ENCODE results near the gene PCDHA7.
"Not testable (repeated sequence)": the region's sequence is repeated elsewhere in the genome, so short reads cannot be mapped to it uniquely, and the experiment has no call there.

PCDHA7 gene

GRCh38 chr5:140868721-140869554, 34.9 kb downstream of the PCDHA7 start, which contains the start of gene PCDHA11:
PCDHA11 (plus strand) TSS chr5:140868957; CDS start chr5:140869104, 147 bp downstream.
- DNase-seq = no peak
- TF ChIP-seq POLR2A (IDR thresholded peaks at IDR 0.05; ENCODE audit: low read length) = no peak

GRCh38 chr5:140869555-140869886, 35.5 kb downstream of the PCDHA7 start:
- TF ChIP-seq GATA1 (IDR thresholded peaks at IDR 0.05; ENCODE audit: low read depth, low read length) (no peak), POLR2A (IDR thresholded peaks at IDR 0.05; ENCODE audit: low read length) (no peak)

DNA sequence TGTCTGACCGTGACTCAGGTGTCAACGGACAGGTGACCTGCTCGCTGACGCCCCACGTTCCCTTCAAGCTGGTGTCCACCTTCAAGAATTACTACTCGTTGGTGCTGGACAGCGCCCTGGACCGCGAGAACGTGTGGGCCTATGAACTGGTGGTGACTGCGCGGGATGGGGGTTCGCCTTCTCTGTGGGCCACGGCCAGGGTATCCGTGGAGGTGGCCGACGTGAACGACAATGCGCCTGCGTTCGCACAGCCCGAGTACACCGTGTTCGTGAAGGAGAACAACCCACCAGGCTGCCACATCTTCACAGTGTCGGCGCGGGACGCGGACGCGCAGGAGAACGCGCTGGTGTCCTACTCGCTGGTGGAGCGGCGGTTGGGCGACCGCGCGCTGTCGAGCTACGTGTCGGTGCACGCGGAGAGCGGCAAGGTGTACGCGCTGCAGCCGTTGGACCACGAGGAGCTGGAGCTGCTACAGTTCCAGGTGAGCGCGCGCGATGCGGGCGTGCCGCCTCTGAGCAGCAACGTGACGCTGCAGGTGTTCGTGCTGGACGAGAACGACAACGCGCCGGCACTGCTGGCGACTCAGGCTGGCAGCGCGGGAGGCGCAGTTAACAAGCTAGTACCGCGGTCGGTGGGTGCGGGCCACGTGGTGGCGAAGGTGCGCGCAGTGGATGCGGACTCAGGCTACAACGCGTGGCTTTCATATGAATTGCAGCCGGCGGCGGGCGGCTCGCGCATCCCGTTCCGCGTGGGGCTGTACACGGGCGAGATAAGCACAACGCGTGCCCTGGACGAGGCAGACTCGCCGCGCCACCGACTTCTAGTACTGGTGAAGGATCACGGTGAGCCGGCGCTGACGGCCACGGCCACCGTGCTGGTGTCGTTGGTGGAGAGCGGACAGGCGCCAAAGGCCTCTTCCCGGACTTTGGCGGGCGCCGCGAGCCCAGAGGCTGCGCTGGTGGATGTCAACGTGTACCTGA, 36.4 kb downstream of the PCDHA7 start:
- no peak for DNase-seq
- TF ChIP-seq POLR2A (IDR thresholded peaks at IDR 0.05; ENCODE audit: low read length) = no peak
- TF ChIP-seq GATA1 (IDR thresholded peaks at IDR 0.05; ENCODE audit: low read depth, low read length) = no peak

More at GRCh38 chr5:140869555-140869886, 35.5 kb downstream of the PCDHA7 start:
- no peak for DNase-seq

- TF ChIP-seq GATA1 (IDR thresholded peaks at IDR 0.05; ENCODE audit: low read depth, low read length) (no peak), POLR2A (IDR thresholded peaks at IDR 0.05; ENCODE audit: low read length) (no peak)
- no peak for DNase-seq
These were observed 41.3 kb downstream of the PCDHA7 start, which contains the start of gene PCDHA12 for GRCh38 chr5:140875085-140876065. PCDHA12 (plus strand) TSS chr5:140875308; CDS start chr5:140875473, 165 bp downstream.

DNA sequence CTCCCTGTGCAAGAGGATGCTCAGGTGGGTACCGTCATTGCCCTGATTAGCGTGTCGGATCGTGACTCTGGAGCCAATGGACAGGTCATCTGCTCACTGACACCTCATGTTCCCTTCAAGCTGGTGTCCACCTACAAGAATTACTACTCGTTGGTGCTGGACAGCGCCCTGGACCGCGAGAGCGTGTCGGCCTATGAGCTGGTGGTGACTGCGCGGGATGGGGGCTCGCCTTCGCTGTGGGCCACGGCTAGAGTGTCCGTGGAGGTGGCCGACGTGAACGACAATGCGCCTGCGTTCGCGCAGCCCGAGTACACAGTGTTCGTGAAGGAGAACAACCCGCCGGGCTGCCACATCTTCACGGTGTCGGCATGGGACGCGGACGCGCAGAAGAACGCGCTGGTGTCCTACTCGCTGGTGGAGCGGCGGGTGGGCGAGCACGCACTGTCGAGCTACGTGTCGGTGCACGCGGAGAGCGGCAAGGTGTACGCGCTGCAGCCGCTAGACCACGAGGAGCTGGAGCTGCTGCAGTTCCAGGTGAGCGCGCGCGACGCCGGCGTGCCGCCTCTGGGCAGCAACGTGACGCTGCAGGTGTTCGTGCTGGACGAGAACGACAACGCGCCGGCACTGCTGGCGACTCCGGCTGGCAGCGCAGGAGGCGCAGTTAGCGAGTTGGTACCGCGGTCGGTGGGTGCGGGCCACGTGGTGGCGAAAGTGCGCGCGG, 42.6 kb downstream of the PCDHA7 start:
- not testable (repeated sequence) for DNase-seq

- TF ChIP-seq GATA1 (IDR thresholded peaks at IDR 0.05; ENCODE audit: low read depth, low read length) (no peak), POLR2A (IDR thresholded peaks at IDR 0.05; ENCODE audit: low read length) (no peak)
- no peak for DNase-seq
These were observed 43.2 kb downstream of the PCDHA7 start for GRCh38 chr5:140877262-140877581.

DNA sequence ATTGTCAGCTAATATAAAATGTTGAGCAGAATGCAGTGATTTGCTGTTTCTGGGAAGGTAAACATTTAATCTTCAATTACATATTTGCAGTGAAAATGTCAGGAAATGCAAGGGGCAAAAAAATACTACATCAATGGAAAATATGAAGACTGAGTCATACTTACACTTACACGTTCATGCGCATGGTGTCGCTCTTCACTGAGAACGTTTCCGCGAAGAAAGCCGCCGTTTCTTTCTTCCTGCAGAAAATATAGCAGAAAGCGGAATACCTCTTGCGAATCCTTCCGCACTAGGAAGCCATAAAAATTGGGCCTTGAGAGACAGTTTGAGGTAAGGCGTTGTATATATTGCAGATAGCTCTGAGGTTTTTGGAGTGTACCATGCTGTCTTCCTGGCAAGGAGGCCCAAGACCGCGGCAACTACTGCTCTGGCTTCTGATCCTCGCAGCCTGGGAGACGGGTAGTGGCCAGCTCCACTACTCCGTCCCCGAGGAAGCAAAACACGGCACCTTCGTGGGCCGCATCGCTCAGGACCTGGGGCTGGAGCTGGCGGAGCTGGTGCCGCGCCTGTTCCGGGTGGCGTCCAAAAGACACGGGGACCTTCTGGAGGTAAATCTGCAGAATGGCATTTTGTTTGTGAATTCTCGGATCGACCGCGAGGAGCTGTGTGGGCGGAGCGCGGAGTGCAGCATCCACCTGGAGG, 48.0 kb downstream of the PCDHA7 start, which contains the start of gene PCDHA13:
PCDHA13 (plus strand) TSS at position 236 of the 702 bp plus-strand sequence; CDS start at position 381, 145 bp downstream.
- no peak for TF ChIP-seq GATA1 (IDR thresholded peaks at IDR 0.05; ENCODE audit: low read depth, low read length)
- no peak for TF ChIP-seq POLR2A (IDR thresholded peaks at IDR 0.05; ENCODE audit: low read length)
- DNase-seq = no peak

DNA sequence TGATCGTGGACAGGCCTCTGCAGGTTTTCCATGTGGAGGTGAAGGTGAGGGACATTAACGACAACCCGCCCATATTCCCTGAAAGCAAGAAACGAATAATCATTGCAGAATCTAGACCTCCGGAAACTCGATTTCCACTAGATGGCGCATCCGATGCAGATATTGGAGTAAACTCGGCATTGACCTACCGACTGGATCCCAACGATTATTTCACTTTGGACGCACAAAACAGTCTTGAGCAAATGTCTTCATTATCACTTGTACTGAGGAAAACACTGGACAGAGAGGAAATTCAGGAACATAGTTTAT, 48.5 kb downstream of the PCDHA7 start:
- TF ChIP-seq GATA1 (IDR thresholded peaks at IDR 0.05; ENCODE audit: low read depth, low read length) = no peak
- no peak for TF ChIP-seq POLR2A (IDR thresholded peaks at IDR 0.05; ENCODE audit: low read length)

GRCh38 chr5:140883373-140883772, 49.3 kb downstream of the PCDHA7 start:
- TF ChIP-seq GATA1 (IDR thresholded peaks at IDR 0.05; ENCODE audit: low read depth, low read length) (no peak), POLR2A (IDR thresholded peaks at IDR 0.05; ENCODE audit: low read length) (no peak)
- no peak for DNase-seq

More for the DNA sequence above, 48.5 kb downstream of the PCDHA7 start:
- DNase-seq = no peak

- no peak for DNase-seq
These were observed 50.0 kb downstream of the PCDHA7 start for GRCh38 chr5:140883927-140884697.

More at GRCh38 chr5:140883927-140884697, 50.0 kb downstream of the PCDHA7 start:
- TF ChIP-seq GATA1 (IDR thresholded peaks at IDR 0.05; ENCODE audit: low read depth, low read length) (no peak), POLR2A (IDR thresholded peaks at IDR 0.05; ENCODE audit: low read length) (no peak)

All from erythroblast (primary cell).